C4-2B (cell line): ENCODE data around the gene SPACA4.
A peak's percentile ranks its signal among the peaks of the same experiment; 100 is the strongest.

Source experiments
- H3K27ac ChIP-seq: fragments of 450-650 bp; 2 replicates; pipeline ENCODE4 v1.5.1; 2017
- CTCF ChIP-seq: fragments of 450-650 bp; conservative IDR thresholded peaks from 2 replicates; pipeline ENCODE4 v1.5.1; 2017; ENCODE audit warnings: mild to moderate bottlenecking
- ZFX ChIP-seq: fragments of 450-650 bp; IDR thresholded peaks from 2 replicates; pipeline ENCODE4 v1.6.1; 2017

The SPACA4 gene

GRCh38 chr19:48642862-48643261, 36.3 kb downstream of the SPACA4 start:
- no peak overlapping the region for H3K27ac ChIP-seq
- no peak for TF ChIP-seq CTCF
- no peak for TF ChIP-seq ZFX

- TF ChIP-seq CTCF (no peak), ZFX (no peak)
- H3K27ac ChIP-seq = no peak overlapping the region
Measured at GRCh38 chr19:48644355-48644754, 37.8 kb downstream of the SPACA4 start.

- H3K27ac ChIP-seq = no peak overlapping the region
- TF ChIP-seq ZFX = no peak
- no peak for TF ChIP-seq CTCF
Measured at GRCh38 chr19:48644839-48645619, 38.5 kb downstream of the SPACA4 start.

- TF ChIP-seq CTCF (no peak), ZFX (no peak)
- H3K27ac ChIP-seq = peak overlapping the region; percentile 28; the same call in 1 of the 2 replicates
Measured at GRCh38 chr19:48645620-48646000, 39.1 kb downstream of the SPACA4 start.

GRCh38 chr19:48646001-48646721, 39.6 kb downstream of the SPACA4 start, which contains the start of gene CA11:
Gene CA11 (minus strand): TSS chr19:48646187. CDS start chr19:48645632, 555 bp downstream.
- H3K27ac ChIP-seq = peak within 1 kb of the TSS; percentile 28
- no peak for TF ChIP-seq ZFX
- TF ChIP-seq CTCF = peak; percentile 68

GRCh38 chr19:48646722-48647216, 40.2 kb downstream of the SPACA4 start:
- H3K27ac ChIP-seq = no peak overlapping the region; the same call in 1 of the 2 replicates
- TF ChIP-seq CTCF (no peak), ZFX (no peak)

GRCh38 chr19:48648134-48648533, 41.6 kb downstream of the SPACA4 start:
- TF ChIP-seq CTCF (no peak), ZFX (no peak)
- no peak overlapping the region for H3K27ac ChIP-seq
